Left forelimb (tissue), 1 donor: ENCODE results near the gene FITM1.
A peak's percentile ranks its signal among the peaks of the same experiment; 100 is the strongest.

Source experiments
- DNase-seq: peaks from one replicate; pipeline ENCODE4 v3.0.0-alpha.2; 2018; ENCODE audit warnings: low spot score

The FITM1 gene

DNA sequence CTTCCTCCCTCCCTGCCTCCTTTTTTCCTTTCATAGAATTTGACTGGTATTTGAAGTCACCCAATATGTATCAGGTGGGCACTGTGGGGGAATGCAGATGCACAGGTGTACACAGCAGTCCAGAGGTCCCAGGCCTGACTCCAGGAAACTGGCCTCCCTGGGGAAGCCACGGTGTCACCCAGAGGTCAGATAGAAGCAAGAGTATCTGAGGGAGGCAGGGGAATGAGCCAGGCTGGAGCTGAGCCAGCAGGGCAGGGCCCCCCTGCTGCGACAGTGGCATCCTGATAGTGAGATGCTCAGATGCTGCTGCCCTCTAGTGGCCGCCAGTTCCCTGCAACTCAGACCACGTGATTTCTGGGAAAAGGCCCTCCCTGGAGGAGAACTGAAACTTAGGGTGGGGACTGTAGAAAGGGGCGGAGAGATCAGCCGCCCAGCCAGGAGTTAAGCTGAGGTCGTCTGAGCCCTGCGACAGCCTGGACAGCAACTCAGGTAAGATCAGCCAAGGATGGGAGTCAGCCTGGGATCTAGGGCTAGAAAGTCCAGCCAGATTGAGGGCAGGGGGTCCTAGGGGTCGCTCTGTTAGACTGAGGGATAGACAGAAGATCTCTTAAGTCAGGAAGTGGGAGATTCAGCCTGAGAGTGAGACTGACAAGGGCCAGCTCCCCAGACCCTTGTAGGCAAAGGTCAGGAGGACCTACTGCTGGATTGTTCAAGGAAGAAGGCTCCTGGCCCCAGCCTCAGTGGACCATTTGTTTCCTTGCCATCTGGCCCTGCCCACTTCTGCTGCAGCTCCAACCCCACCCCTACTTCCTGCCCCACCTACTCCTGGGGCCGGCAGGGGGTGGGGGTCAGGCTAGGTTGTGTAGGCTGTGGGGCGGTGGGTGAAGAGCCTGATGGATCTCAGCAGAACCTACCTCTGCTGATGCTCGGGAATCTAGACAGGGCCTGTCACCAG, 30.7 kb downstream of the FITM1 start, which contains the start of gene IRF9:
IRF9 (plus strand) TSS at position 416 of the 955 bp plus-strand sequence. CDS start 880 bp downstream, outside the sequence.
- DNase-seq, result peak; percentile 94

DNA sequence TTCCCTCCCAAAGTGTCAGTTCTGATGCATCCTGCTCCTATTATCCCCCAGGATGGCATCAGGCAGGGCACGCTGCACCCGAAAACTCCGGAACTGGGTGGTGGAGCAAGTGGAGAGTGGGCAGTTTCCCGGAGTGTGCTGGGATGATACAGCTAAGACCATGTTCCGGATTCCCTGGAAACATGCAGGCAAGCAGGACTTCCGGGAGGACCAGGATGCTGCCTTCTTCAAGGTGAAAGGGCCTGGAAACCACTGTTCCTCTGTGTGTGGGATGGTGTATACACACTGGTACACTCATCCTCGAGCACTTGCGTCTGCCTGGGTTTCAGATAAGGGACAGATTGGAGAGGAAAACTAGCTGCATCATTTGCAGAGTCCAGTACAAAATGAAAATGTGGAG, 31.6 kb downstream of the FITM1 start:
- DNase-seq, result no peak

DNA sequence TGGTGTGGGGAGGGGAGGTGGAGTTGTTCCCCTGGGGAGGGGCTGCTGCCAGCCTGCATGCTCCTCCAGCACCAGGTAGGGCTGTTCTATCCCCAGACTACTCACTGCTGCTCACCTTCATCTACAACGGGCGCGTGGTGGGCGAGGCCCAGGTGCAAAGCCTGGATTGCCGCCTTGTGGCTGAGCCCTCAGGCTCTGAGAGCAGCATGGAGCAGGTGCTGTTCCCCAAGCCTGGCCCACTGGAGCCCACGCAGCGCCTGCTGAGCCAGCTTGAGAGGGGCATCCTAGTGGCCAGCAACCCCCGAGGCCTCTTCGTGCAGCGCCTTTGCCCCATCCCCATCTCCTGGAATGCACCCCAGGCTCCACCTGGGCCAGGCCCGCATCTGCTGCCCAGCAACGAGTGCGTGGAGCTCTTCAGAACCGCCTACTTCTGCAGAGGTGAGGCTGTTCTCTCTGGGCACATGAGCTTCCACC, 34.1 kb downstream of the FITM1 start:
- peak; percentile 53 for DNase-seq

DNA sequence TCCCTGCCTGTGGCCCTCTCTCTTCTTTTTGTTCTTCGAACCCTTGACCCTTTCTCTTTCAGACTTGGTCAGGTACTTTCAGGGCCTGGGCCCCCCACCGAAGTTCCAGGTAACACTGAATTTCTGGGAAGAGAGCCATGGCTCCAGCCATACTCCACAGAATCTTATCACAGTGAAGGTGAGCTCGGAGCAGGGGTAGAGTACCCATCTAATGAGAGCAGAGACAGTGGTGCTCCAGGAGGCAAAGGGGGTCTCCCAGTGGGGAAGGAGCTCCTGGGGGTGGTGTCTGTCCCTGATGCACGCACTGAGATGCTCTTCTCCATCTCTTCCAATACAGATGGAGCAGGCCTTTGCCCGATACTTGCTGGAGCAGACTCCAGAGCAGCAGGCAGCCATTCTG, 35.3 kb downstream of the FITM1 start:
- DNase-seq, result peak; percentile 62

DNA sequence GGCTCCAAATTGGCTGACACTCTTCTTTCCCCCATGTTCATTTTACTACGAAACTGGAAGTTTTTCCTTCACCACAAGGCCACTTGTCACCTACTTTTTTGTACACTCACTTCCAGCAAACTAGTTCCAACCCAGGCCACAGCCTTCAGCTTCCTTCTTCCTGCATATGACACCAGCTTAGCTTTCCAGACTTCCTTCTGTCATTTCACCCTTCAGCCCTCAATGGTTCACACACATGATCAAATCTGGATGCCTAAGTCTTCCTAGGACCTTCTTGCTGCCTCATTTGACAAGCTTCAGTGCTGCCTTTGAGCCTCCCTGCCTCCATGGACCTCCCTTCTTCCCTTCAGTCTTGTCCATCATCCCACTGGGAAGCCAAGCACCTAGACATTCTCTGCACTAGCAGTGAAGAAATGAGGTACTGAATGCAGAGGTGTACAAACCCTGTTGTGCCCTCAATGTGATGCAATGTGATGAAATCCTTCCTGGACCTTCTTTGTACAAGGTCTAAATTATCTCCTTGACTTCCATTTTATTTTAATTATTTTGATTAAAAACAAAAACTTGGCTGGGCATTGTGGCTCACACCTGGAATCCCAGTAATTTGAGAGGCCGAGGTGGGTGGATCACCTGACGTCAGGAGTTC, 37.1 kb downstream of the FITM1 start:
- no peak for DNase-seq

DNA sequence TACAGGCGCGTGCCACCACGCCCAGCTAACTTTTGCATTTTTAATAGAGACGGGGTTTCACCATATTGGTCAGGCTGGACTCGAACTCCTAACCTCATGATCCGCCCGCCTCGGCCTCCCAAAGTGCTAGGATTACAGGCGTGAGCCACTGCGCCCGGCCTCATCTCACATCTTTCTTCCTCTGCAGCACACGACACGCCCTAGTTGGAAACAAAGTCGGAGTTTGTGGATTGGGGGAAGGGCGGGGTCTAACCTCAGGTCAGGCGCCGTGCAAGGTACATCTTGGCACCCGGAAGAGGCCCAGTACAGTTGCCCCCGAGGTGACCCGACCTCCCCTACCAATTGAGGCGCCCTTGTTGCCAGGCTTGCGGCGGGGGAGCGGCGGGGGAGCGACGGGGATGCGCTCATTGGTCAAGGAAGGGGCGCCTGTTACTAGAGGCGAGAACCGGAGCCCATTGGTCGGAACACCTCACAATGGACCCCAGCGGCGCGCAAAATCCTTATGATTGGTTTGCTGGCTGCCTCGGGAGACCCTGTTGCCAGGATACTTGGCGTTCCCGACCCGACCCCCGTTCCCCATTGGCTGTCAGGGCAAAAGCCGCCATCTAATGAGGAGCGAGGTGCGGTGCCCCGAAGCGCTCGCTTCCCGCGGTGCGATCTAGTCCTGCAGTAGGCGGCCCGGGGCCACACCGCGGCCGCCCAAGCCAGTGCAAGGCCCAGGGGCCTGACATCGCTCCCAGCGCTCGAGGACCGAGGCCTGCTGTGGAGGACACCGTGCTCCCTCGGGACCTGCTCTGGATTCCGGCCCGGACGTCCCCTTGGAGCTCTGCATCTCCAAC, 41.2 kb downstream of the FITM1 start, which contains the start of gene REC8:
REC8 (plus strand) TSS at position 659 of the 839 bp plus-strand sequence. CDS start 473 bp downstream, outside the sequence.
- DNase-seq, result peak; percentile 86

DNA sequence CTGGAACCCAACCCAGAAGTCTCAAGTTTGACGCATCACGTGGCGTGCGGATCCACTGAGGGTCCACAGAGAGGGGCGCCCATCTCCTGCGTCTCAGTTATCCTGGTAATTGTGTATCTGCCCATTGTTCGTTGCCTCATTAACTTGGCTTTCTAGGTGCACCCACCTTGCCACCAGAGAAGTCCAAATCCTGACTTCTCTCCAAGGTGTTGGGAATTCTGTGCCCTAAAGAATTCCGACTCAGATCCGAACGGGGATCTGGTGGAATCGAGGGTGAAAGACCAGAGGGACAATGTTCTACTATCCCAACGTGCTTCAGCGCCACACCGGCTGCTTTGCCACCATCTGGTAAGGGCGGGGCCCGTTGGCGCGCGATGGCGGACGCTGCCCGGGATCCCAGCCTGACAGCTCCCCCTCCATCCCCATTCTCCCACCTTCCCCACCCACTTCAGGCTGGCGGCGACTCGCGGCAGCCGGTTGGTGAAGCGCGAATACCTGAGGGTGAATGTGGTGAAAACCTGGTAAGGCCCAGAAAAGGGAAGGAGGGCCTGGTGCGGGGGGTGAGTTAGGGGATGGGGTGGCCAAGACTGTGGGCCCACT, 41.9 kb downstream of the FITM1 start:
- DNase-seq, result no peak

DNA sequence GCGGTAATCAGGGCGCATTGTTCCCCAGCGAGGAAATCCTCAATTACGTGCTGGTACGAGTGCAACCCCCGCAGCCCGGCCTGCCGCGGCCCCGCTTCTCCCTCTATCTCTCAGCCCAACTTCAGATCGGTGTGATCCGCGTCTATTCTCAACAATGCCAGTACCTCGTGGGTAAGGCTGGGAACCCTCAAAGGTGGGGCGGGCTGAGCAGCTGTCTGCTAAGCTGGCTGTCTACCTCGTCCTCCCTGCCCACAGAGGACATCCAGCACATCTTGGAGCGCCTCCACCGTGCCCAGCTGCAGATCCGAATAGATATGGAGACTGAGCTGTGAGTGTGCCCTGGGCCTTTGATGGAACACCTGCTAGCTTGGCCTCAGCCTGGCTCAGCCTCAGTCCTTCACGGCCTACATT, 42.4 kb downstream of the FITM1 start:
- no peak for DNase-seq

DNA sequence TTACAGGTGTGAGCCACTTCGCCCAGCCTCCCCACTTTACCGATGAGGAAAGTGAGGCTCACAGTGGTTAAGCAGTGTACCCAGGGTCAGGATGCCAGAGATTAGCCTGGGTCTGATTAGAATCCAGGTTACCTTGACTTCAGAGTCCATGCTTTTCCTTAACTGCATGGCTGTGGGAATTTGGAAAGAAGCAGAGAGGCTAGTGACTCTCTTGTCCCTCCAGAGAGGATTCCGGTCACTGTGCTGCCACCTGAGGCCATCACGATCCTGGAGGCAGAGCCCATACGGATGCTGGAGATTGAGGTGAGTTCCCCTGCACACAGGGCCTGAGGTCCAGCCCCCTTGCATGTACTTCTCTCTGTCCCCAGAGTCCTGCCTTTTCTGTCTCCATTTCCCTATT, 46.1 kb downstream of the FITM1 start:
- no peak for DNase-seq

DNA sequence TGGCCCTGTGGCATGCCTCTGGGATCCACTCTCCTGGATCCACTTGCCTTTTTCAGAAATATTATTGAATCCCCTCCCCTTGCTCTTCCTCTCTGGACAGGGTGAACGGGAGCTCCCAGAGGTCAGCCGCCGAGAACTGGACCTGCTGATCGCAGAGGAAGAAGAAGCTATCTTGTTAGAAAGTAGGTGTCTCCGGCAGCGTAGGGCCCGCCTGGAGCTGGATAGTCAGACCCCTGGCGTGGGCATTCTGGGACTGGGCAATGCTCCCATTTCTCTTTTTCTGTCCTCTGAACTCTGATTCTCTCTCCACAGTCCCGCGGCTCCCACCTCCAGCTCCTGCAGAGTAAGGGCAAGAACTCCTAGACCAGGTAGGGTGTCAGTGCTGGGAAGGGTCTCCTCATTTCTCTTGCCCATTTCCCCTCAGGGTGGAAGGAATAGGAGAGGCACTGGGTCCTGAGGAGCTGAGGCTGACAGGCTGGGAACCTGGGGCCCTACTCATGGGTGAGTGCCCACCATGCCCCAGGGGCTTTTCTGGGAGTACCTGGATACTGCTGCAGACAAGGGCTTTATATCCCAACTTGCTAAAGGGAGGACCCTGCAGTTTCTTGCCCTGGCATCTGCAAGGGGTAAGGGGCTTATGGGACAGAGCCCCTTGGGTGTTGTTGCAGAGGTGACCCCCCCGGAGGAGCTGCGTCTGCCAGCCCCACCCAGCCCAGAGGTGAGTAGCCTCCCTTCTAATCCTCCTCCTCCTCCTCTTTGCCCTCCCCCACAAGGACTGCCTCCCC, 46.8 kb downstream of the FITM1 start:
- peak; percentile 45 for DNase-seq

DNA sequence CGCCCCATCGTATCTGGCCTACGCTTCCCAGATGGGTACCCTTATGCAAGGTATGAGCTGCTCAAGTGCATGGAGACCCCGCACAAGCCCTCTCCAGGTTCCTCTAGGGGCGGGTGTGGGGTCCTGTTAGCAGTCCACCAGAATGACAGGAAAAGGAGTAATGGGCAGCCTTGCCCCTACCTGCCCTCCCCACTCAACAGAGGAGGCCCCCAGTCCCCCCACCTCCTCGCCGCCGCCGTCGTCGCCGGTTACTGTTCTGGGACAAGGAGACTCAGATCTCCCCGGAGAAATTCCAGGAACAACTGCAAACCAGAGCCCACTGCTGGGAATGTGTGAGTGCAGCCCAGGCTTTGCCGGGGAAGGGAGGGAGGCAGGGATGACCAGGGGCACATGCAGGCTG, 47.4 kb downstream of the FITM1 start:
- DNase-seq, result peak; percentile 53

DNA sequence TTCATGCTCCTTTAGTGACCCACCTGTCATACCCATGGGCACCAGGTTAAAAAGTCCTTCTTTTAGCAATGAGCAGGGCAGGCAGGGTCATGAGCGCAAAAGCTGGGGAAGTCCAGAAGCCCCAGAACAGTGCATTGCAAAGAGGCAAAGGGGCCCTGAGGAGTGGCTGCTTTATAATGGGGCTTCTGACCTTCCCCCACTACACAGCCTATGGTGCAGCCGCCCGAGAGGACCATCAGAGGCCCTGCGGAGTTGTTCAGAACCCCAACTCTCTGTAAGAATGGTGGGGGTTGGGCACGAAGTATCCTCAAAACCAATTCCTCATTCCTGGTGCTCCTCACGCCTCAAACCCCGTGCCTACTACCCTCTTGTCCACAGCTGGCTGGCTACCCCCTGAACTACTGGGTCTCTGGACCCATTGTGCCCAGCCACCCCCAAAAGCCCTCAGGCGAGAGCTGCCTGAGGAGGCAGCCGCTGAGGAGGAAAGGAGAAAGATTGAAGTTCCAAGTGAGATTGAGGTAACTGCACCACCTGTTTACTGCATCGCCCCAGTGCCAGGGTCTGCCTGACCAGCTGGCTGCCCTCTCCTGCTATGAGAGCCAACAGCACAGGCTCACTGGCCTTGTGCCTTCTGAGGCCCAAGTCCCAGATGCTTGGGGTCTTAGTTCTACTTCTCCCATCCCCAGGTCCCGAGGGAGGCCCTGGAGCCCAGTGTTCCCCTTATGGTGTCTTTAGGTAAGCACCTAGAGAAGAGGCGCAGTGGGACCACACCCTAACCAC, 48.1 kb downstream of the FITM1 start:
- peak; percentile 52 for DNase-seq

DNA sequence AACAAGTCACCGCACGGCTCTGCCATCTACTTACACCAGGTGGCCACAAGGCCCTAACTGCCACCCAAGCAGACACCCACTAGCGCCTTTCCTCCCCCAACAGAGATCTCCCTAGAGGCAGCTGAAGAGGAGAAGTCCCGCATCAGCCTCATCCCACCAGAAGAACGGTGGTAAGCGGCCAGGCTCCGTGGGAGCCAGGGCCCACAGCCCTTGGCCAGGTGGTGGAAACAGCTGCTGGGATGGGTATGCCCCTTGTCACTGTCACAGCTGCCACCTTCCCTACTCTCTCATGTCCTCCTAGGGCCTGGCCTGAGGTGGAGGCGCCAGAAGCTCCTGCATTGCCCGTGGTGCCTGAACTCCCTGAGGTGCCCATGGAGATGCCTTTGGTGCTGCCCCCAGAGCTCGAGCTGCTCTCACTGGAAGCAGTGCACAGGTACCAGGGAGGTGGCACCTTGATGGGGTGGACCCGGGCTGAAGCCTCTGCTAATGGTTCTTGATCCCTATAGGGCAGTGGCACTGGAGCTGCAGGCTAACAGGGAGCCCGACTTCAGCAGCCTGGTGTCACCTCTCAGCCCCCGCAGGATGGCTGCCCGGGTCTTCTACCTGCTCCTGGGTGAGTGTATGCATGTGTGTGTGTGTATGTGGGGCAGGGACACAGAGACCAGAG, 49.0 kb downstream of the FITM1 start:
- DNase-seq, result peak; percentile 60

DNA sequence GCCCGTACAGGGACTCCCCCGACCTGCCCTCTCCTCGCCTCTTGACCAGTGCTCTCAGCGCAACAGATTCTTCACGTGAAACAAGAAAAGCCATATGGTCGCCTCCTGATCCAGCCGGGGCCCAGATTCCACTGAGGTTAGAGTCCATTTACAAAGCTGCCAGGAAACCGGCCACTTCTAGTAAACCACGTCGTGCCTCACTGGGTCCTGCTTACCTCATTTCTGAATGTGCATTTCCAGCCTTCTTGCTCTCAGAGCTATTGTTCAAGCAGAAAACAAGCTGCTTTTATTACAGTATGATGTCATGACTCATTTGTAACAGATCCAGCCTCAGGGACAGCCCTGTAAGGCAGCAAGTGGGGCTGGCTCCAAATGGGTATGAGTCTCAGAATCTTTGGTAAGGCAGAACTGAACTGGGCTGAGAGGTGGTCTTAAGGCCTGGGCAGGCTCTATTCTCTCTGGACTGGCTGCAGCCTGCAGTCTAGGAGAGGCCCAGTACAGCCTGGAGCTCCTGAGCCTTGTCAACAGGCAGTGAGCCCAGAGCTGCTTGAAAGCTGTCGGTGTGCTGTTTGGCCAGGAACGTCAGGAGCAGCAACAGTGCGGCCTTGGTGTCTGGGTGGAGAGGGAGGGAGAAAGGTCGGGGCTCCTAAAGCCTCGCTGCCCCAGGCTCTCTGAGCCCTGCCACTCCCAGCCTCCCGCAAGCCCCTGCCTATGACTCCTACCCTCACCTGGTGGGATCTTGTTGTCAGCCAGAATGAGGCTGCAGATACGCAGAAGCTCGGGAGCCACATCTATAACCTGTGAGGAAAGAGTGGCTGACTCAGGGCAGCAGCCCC, 49.7 kb downstream of the FITM1 start:
- peak; percentile 68 for DNase-seq

DNA sequence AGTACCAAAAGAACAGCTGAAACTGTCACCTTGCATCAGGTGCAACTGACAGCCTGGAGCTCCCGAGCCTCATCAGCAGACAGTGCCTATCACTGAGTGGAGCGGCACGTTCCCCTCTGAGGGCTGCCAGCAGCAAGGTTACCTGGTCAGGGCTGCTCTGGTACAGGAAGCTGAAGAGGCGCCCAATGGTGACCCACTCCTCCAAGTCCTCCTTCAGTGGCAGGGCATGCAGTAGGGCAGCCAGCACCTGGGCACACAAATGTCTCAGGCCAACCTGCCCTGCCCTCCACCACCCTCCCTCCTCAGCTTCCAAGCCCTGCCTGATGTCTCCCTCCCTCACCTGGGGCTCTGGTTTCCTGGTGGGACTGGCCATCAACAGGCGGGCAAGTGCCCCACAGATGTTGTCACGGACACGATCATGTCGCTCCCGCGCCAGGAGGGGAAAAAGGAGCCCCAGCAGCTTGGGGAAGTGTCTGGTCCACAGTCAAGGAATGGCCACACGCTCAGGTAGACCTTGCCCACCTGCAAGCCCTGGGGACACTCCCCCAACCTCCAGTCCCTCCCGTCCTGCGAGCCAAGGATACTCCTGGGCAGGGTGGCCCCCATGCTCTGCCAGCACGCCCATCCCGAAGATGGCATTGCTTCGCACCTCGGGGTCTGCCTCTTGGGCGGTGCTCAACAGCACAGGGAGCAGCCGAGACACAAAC, 51.1 kb downstream of the FITM1 start:
- peak; percentile 60 for DNase-seq
